KOPT-K1 (cell line): ENCODE measurements around the gene TRIM16.
"Not testable (repeated sequence)": the region's sequence is repeated elsewhere in the genome, so short reads cannot be mapped to it uniquely, and the experiment has no call there.

Source experiments
- H3K27ac ChIP-seq: fragments of 200-600 bp; sonication (generic); 2 replicates; pipeline ENCODE4 v1.5.1; 2016; ENCODE audit warnings: antibody characterized with exemption, mild to moderate bottlenecking, low read depth, low read length; ENCODE audit not compliant: poor library complexity, severe bottlenecking
- H3K36me3 ChIP-seq: fragments of 200-600 bp; sonication (generic); 2 replicates; pipeline ENCODE4 v1.5.1; 2017; ENCODE audit warnings: antibody characterized with exemption, mild to moderate bottlenecking, low read length, moderate library complexity; ENCODE audit not compliant: insufficient read depth
- H3K9me3 ChIP-seq: fragments of 200-600 bp; sonication (generic); 2 replicates; pipeline ENCODE4 v1.5.1; 2017; ENCODE audit warnings: antibody characterized with exemption, low read length, mild to moderate bottlenecking; ENCODE audit not compliant: insufficient read depth, poor library complexity, severe bottlenecking

The TRIM16 gene

GRCh38 chr17:15648386-15648785, 35.7 kb downstream of the TRIM16 start:
- H3K9me3 ChIP-seq: no peaks in the 10 kb centered on the region
- no peak overlapping the region for H3K27ac ChIP-seq
- no peaks in the 10 kb centered on the region for H3K36me3 ChIP-seq

- not testable (repeated sequence) for H3K27ac ChIP-seq, H3K36me3 ChIP-seq, H3K9me3 ChIP-seq
These were observed 38.2 kb downstream of the TRIM16 start for GRCh38 chr17:15645942-15646312.

DNA sequence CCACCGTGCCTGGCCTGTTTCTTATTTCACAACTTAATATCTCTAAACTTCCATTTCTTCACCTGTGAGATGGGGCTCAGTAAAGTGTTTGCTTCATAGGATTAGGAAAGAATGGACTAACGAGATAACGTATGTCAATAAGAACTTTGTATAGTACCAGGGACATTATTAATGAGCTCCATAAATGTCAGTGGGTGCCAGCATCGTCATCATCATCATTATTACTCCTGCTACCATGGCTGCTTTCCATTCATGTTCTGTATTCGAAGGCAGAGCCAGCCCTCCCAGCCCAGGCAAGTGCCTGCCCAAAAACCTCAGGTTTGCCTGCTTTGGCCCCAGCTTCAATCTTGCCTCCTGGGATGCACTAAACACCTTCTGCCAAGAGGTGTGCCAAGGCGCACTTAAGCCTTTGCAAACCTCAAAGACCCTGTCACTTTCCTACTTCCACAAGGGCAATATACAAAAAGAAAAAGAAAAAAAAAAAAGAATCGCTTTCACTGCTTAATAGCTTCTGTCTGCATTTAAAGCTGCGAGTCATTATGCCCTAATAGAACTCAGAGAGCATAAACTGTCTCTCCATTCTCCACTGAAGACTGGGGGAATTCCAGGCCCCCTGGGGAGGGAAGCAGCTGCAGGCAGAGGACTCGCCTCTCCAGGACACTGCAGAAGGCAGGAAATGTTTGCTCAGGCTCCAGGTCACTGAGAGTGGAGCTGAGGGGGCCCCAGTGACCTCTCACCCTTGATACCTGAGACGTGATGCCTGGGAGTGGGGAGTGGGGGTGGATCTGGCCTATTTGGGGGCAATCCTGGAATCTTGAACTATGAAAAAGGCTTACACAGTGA, 38.8 kb downstream of the TRIM16 start:
- H3K27ac ChIP-seq, H3K9me3 ChIP-seq, H3K36me3 ChIP-seq: not testable (repeated sequence)

GRCh38 chr17:15642505-15643251, 41.4 kb downstream of the TRIM16 start:
- H3K36me3 ChIP-seq, H3K27ac ChIP-seq, H3K9me3 ChIP-seq: not testable (repeated sequence)

DNA sequence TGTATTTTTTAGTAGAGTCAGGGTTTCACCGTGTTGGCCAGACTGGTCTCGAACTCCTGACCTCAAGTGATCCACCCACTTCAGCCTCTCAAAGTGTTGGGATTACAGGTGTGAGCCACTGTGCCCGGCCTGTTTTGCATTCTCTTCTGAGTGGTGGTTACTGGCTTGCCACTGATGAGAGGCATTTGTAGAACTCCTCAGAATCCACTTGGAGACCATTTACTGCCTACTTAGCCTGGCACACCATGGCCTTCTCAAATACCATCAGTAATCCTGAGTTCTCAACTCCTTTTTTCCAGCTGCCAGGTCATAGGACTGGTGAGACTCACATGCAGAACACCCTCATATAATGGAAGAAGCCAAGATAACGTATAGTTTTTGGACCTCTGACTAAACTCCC, 42.1 kb downstream of the TRIM16 start:
- not testable (repeated sequence) for H3K36me3 ChIP-seq, H3K9me3 ChIP-seq, H3K27ac ChIP-seq

- not testable (repeated sequence) for H3K36me3 ChIP-seq, H3K9me3 ChIP-seq, H3K27ac ChIP-seq
These were observed 53.1 kb downstream of the TRIM16 start for GRCh38 chr17:15630930-15631453.

DNA sequence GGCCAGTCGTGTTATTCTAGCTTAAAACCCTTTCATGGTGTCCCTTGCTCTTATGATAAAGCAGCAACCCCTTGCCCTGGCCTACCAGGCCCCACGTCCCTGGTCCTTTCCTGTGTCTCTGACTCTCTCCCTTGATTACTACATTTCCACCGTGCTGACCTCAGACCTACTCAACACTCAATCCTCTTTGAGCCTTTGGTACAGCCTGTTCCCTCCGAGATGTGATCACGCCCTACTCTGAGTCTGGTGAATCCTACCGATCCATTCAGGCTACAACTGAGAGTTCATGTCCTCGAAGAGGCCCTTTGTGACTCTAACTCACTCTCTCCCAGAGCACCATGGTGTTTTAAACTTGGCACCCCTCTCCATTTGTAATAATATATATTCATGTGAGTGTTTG, 54.1 kb downstream of the TRIM16 start:
- H3K9me3 ChIP-seq, H3K36me3 ChIP-seq, H3K27ac ChIP-seq: not testable (repeated sequence)

- H3K9me3 ChIP-seq, H3K36me3 ChIP-seq, H3K27ac ChIP-seq: not testable (repeated sequence)
These were observed 60.4 kb downstream of the TRIM16 start for GRCh38 chr17:15623661-15624209.

DNA sequence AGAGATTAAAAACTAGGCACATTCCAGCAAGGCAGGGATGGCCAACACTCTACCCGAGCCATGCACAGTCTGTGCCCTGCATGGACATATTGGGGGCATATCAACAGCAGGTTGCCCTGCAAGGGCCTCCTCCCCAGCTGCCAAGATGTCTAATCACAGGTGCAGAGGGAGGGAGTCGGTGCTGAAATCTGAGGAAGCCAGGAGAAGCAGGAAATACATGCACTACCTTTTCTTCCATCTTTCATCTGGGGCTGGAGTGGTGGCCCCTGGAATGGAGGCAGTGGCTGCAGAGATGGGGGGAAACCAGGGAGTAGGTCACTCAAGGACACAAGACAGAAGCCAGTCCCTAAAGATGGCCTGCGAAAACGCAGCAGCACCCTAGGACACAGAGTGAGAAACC, 60.9 kb downstream of the TRIM16 start:
- H3K27ac ChIP-seq, H3K36me3 ChIP-seq, H3K9me3 ChIP-seq: not testable (repeated sequence)

DNA sequence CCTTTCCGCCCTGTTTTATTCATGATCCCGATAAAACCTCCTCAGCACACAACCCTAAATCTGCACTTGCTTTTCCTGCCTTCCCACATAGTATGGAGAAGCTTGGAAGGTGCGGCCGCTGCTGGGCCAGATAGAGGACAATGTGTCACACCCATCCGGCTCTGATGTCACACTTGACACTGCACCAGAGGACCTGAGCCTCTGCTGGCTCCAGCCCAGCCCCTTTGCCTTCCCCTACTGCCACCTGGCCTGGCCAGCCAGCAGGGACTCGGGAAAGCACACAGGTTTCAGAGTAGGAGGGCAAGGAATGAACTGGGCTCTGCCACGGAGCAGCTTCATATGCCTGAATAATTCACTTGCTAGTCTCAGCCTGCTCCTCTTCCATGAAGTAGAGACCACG, 62.0 kb downstream of the TRIM16 start:
- H3K36me3 ChIP-seq, H3K27ac ChIP-seq, H3K9me3 ChIP-seq: not testable (repeated sequence)

DNA sequence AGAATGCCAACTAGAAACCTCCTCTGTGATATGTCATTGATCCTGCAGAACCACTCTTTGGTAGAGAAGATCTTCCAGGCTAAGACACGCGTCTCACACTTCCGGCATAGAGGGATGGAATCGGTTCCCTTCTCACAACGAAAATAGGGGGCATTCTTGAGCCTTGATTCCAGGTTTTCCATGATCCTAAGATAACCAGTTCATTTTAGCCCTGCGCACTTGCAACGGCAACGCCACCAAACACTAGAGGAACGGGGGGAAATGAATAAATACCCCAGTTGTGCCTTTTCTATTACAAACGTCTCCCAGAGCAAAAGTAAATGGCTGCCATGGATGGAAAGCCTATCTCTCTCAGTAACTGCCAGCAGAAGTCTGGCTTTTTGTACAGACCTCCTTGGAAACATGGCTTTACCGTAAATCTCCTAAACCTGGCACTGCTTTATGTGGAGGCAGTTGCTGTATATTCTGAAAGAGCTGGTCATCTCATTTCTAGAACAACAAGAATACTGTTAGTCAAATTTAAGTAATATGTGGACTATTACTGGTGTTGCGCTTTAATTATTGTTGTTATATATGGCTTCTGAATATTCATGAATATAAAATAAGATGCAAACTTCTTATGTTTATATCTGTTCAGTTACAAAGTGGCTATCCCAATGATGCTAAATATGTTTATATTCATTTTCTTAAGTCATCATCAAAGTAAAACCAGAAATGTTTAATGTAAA, 64.6 kb downstream of the TRIM16 start, which contains the start of gene FBXW10B:
FBXW10B (minus strand) TSS at position 374 of the 728 bp plus-strand sequence; CDS start at position 182, 192 bp downstream.
- not testable (repeated sequence) for H3K27ac ChIP-seq, H3K9me3 ChIP-seq, H3K36me3 ChIP-seq

DNA sequence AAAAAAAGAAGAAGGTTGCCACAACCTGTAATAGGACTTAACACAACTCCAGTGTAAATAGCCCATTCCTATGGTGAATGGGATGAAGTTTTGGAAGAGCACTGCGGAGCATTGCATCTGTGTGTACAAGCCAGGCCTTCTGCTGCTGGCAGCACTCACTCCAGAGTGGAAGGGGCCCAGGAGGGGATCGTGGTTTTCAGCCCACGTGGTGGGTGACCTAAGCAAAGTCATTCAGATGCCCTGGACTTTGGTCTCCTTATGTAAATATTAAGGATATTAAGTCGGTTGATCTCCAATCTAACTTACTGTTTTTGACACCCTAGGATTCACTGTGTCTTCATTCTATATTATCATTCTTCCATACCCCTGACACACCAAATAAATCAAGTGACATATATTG, 67.3 kb downstream of the TRIM16 start:
- not testable (repeated sequence) for H3K27ac ChIP-seq, H3K36me3 ChIP-seq, H3K9me3 ChIP-seq

DNA sequence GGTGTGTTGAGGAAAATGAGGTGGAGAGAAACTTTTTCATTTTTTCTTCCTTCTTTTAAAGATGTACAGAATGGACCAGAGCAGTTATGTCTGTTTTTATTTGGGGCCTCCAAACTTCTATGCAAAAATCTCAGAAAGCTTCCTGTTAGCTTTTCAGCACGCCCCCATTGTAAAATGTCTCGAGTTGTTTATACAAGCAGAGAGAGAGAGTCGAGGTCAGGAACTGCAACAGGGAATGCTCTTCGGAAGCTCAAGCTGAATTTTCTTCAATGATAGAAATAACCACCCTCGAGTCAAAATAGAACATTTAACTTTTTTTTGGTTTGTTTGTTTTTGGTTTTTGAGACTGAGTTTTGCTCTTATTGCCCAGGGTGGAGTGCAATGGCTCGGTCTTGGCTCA, 68.3 kb downstream of the TRIM16 start:
- not testable (repeated sequence) for H3K36me3 ChIP-seq, H3K27ac ChIP-seq, H3K9me3 ChIP-seq

- H3K36me3 ChIP-seq, H3K27ac ChIP-seq, H3K9me3 ChIP-seq: not testable (repeated sequence)
These were observed 71.0 kb downstream of the TRIM16 start for GRCh38 chr17:15613111-15613510.

DNA sequence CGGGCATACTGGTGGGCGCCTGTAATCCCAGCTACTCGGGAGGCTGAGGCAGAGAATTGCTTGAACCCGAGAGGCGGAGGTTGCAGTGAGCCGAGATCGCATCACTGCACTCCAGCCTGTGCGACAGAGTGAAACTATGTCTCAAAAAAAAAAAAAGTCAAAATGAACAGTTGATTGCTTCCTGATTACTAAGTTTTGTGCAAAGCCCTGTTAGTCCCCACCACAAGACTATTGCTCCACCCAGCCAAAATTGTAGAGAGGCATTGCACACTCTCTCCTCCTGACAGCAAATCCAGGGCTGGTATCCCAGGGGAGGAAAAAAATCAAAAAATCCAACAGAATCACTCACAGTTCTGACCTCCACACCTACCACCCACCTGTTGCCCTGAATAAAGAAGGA, 91.2 kb downstream of the TRIM16 start:
- not testable (repeated sequence) for H3K36me3 ChIP-seq

More for the DNA sequence above, 91.2 kb downstream of the TRIM16 start:
- not testable (repeated sequence) for H3K27ac ChIP-seq, H3K9me3 ChIP-seq
